ENCODE measurements around the gene NRIP3.
"Not testable (repeated sequence)": the region's sequence is repeated elsewhere in the genome, so short reads cannot be mapped to it uniquely, and the experiment has no call there.

DNA sequence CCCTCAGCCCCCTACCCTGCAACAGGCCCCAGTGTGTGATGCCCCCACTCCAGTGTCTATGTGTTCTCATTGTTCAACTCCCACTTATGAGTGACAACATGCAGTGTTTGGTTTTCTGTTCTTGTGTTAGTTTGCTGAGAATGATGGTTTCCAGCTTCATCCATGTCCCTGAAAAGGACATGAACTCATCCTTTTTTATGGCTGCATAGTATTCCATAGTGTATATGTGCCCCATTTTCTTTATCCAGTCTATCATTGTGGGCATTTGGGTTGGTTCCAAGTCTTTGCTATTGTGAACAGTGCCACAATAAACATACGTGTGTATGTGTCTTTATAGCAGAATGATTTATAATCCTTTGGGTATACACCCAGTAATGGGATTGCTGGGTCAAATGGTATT is 5.7 kb upstream of the NRIP3 start:
- TF ChIP-seq FOXA1 (IDR thresholded peaks at IDR 0.05); NFRKB (IDR thresholded peaks at IDR 0.05); FOXM1 (IDR thresholded peaks at IDR 0.05; ENCODE audit: borderline replicate concordance); FOXK2 (IDR thresholded peaks at IDR 0.05); ZNF384 (IDR thresholded peaks at IDR 0.05); SUZ12 (IDR thresholded peaks at IDR 0.05); L3MBTL2 (conservative IDR thresholded peaks at IDR 0.05); SP1 (IDR thresholded peaks at IDR 0.05); BHLHE40 (IDR thresholded peaks at IDR 0.05; ENCODE audit: borderline replicate concordance); ELF4 (IDR thresholded peaks at IDR 0.05); TARDBP (IDR thresholded peaks at IDR 0.05); ARNT (IDR thresholded peaks at IDR 0.05); HDGF (IDR thresholded peaks at IDR 0.05; ENCODE audit: borderline replicate concordance): not testable (repeated sequence)
- TF ChIP-seq, protein P1, sequence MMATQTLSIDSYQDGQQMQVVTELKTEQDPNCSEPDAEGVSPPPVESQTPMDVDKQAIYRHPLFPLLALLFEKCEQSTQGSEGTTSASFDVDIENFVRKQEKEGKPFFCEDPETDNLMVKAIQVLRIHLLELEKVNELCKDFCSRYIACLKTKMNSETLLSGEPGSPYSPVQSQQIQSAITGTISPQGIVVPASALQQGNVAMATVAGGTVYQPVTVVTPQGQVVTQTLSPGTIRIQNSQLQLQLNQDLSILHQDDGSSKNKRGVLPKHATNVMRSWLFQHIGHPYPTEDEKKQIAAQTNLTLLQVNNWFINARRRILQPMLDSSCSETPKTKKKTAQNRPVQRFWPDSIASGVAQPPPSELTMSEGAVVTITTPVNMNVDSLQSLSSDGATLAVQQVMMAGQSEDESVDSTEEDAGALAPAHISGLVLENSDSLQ (IDR thresholded peaks at IDR 0.05) = not testable (repeated sequence)

All from HEK293T (cell line).